Peyer's patch (tissue), 4 donors: Measurements from ENCODE around the gene AOX1. TPM values are rescaled to one million over a fixed set of nuclear protein-coding genes. Genes with fewer than 3 reads are reported as not detected.

Source experiments
- DNase-seq, 3 donors: peaks; one replicate each; pipeline ENCODE4 v3.0.0-alpha.2; 2017 to 2019
- H3K27ac ChIP-seq, 4 donors: fragments of 200-600 bp; sonication (generic); one replicate each; pipeline ENCODE4 v1.5.1; 2016 to 2019
- H3K27me3 ChIP-seq, 2 donors: fragments of 200-600 bp; sonication (generic); one replicate each; pipeline ENCODE4 v1.5.1; 2019
- H3K36me3 ChIP-seq, 3 donors: fragments of 200-600 bp; sonication (generic); one replicate each; pipeline ENCODE4 v1.5.1; 2016 to 2019
- H3K4me1 ChIP-seq, 4 donors: fragments of 200-600 bp; sonication (generic); one replicate each; pipeline ENCODE4 v1.5.1; 2016 to 2019
- H3K4me3 ChIP-seq, 4 donors: fragments of 200-600 bp; sonication (generic); 1 replicate in 3 of 4; 2 replicates in 1 of 4; pipeline ENCODE4 v1.5.1; 2016 to 2019; ENCODE audit warnings: mild to moderate bottlenecking in 1 of 4
- H3K9me3 ChIP-seq, 4 donors: fragments of 200-600 bp; sonication (generic); one replicate each; pipeline ENCODE4 v1.5.1; 2016 to 2019; ENCODE audit warnings: mild to moderate bottlenecking in 1 of 4
- POLR2A ChIP-seq, 2 donors: fragments of 450-650 bp; IDR thresholded peaks; one replicate each; pipeline ENCODE4 v1.5.1; 2017; ENCODE audit warnings: antibody characterized with exemption in 2 of 2, mild to moderate bottlenecking in 2 of 2, moderate library complexity in 2 of 2
- total RNA-seq, 4 donors: library from RNA; depleted of rRNA; stranded (reverse); fragments of >200 nt; gene quantifications; one replicate each; pipeline ENCODE4 v1.1.0, GENCODE V29; 2016
- TF ChIP-seq, protein P1 (sequence below), 6 experiments: fragments of 450-650 bp in 4 of 6; fragments of 200-600 bp in 2 of 6; sonication (generic) in 1 of 6; IDR thresholded peaks; one replicate each; pipeline ENCODE4 v1.5.1; 2017 to 2019; ENCODE audit warnings: antibody characterized with exemption in 6 of 6, mild to moderate bottlenecking in 3 of 6, moderate library complexity in 1 of 6

Gene AOX1
- total RNA-seq, 4 donors from 2014 or later, result 7.9 to 36.3 (median 30.0) TPM

DNA sequence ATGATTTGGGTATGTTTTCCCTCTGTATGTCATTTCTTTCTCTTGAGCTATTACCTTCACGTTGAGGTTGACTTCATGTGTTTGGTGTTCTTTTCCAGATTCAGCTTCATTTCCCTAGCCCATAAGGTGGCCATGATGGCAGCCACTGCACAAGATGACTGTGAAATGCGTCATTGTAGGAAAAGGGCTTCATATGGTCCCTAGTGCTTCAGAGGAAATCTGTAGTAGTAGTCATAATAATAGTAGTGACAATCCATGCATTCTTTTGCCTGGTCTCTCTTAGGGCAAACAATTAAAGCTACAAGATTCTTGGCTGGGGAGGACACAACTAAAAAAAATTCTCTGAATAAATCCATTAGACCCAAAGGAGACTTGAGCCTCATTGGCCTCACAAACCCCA, 28.4 kb downstream of the AOX1 start:
- H3K9me3 ChIP-seq, result no peaks in the 10 kb centered on the region
- TF ChIP-seq, protein P1, sequence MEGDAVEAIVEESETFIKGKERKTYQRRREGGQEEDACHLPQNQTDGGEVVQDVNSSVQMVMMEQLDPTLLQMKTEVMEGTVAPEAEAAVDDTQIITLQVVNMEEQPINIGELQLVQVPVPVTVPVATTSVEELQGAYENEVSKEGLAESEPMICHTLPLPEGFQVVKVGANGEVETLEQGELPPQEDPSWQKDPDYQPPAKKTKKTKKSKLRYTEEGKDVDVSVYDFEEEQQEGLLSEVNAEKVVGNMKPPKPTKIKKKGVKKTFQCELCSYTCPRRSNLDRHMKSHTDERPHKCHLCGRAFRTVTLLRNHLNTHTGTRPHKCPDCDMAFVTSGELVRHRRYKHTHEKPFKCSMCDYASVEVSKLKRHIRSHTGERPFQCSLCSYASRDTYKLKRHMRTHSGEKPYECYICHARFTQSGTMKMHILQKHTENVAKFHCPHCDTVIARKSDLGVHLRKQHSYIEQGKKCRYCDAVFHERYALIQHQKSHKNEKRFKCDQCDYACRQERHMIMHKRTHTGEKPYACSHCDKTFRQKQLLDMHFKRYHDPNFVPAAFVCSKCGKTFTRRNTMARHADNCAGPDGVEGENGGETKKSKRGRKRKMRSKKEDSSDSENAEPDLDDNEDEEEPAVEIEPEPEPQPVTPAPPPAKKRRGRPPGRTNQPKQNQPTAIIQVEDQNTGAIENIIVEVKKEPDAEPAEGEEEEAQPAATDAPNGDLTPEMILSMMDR (IDR thresholded peaks at IDR 0.05), result no peak
- no peak for TF ChIP-seq POLR2A (IDR thresholded peaks at IDR 0.05)
- no peak overlapping the region for H3K4me3 ChIP-seq
- no peaks in the 10 kb centered on the region for H3K27me3 ChIP-seq
- no peaks in the 10 kb centered on the region for H3K36me3 ChIP-seq
- no peak for DNase-seq
- H3K27ac ChIP-seq, result no peak overlapping the region
- H3K4me1 ChIP-seq, result no peaks in the 10 kb centered on the region

DNA sequence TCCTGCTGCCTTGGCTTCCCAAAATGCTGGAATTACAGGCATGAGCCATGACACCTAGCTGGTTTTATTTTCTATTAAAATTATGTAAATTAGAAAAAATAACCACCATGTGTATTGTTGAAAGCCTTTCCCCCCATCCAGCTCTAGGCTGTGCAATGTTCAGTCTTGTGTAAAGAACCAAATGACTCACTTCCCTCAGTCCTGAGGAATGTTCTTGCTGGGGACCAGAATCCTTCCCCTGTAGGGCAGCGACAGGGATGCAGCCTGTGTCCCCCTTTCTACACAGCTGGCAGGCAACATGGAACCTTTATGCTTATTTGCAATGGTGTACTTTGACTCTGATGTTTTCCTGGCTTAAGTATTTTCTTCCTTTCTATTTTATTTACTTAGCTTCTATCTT, 29.4 kb downstream of the AOX1 start:
- Histone ChIP-seq H3K27ac (no peak overlapping the region), H3K4me3 (no peak overlapping the region), H3K9me3 (no peaks in the 10 kb centered on the region), H3K27me3 (no peaks in the 10 kb centered on the region), H3K4me1 (no peaks in the 10 kb centered on the region), H3K36me3 (no peaks in the 10 kb centered on the region)
- TF ChIP-seq POLR2A (IDR thresholded peaks at IDR 0.05), result no peak
- TF ChIP-seq, protein P1 (IDR thresholded peaks at IDR 0.05), result no peak
- no peak for DNase-seq

DNA sequence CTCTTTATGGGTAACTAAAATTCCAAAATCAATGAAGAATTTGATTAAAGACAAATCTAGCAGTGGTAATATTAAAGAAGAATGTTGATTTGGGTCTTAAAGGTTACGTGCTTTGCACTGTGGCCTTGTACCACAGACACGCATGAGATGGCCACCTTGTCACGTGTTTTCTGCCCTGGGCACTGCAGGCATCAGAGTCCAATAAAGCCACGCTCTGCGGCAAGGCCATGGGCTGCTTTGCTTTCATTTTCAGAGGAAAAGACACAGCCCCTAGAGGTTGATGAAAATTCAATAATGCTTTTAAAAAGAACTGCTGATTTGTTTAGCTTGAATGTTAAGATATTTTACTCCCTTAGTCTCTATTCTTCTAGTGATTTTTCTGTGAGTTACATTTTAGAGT, 30.4 kb downstream of the AOX1 start:
- TF ChIP-seq, protein P1 (IDR thresholded peaks at IDR 0.05), result no peak
- no peak for TF ChIP-seq POLR2A (IDR thresholded peaks at IDR 0.05)
- H3K27ac ChIP-seq, result no peak overlapping the region
- no peaks in the 10 kb centered on the region for H3K9me3 ChIP-seq
- H3K36me3 ChIP-seq, result no peaks in the 10 kb centered on the region
- no peak overlapping the region for H3K4me3 ChIP-seq
- peak in 1 of 3 donors; percentile 65 for DNase-seq
- no peaks in the 10 kb centered on the region for H3K4me1 ChIP-seq
- H3K27me3 ChIP-seq, result no peaks in the 10 kb centered on the region

- Histone ChIP-seq H3K27ac (no peak overlapping the region), H3K27me3 (no peaks in the 10 kb centered on the region), H3K9me3 (no peaks in the 10 kb centered on the region), H3K4me1 (no peaks in the 10 kb centered on the region), H3K4me3 (no peak overlapping the region), H3K36me3 (no peaks in the 10 kb centered on the region)
- DNase-seq, result no peak
- no peak for TF ChIP-seq POLR2A (IDR thresholded peaks at IDR 0.05)
- TF ChIP-seq, protein P1 (IDR thresholded peaks at IDR 0.05), result no peak
These were observed 30.8 kb downstream of the AOX1 start for GRCh38 chr2:200616656-200617055.

- H3K27me3 ChIP-seq, result no peaks in the 10 kb centered on the region
- TF ChIP-seq, protein P1 (IDR thresholded peaks at IDR 0.05), result no peak
- no peak for TF ChIP-seq POLR2A (IDR thresholded peaks at IDR 0.05)
- H3K36me3 ChIP-seq, result no peaks in the 10 kb centered on the region
- no peaks in the 10 kb centered on the region for H3K9me3 ChIP-seq
- no peak overlapping the region for H3K27ac ChIP-seq
- no peaks in the 10 kb centered on the region for H3K4me1 ChIP-seq
- H3K4me3 ChIP-seq, result no peak overlapping the region
- DNase-seq, result no peak
These were observed 31.6 kb downstream of the AOX1 start for GRCh38 chr2:200617156-200618053.
